ENCODE data around the gene C10orf71.

Gene C10orf71

GRCh38 chr10:49338604-49339003 is 39.6 kb downstream of the C10orf71 start:
- TF ChIP-seq ZNF8 (CRISPR knock-in tag; IDR thresholded peaks at IDR 0.05) = no peak
- ATAC-seq = no peak

GRCh38 chr10:49344840-49345239 is 45.9 kb downstream of the C10orf71 start:
- ATAC-seq = no peak
- no peak for TF ChIP-seq PATZ1 (CRISPR knock-in tag; IDR thresholded peaks at IDR 0.05; ENCODE audit: borderline replicate concordance)
- no peak for TF ChIP-seq TCF4 (CRISPR knock-in tag; IDR thresholded peaks at IDR 0.05; ENCODE audit: borderline replicate concordance)
- no peak for TF ChIP-seq TOX (CRISPR knock-in tag; IDR thresholded peaks at IDR 0.05; ENCODE audit: borderline replicate concordance)
- no peak for TF ChIP-seq SNAI2 (CRISPR knock-in tag; IDR thresholded peaks at IDR 0.05)
- no peak for TF ChIP-seq BACH2 (CRISPR knock-in tag; IDR thresholded peaks at IDR 0.05; ENCODE audit: borderline replicate concordance)
- no peak for TF ChIP-seq ZNF70 (CRISPR knock-in tag; IDR thresholded peaks at IDR 0.05)
- TF ChIP-seq ZFP3 (CRISPR knock-in tag; IDR thresholded peaks at IDR 0.05) = no peak
- no peak for TF ChIP-seq ISL1 (CRISPR knock-in tag; IDR thresholded peaks at IDR 0.05)
- no peak for TF ChIP-seq ESRRG (CRISPR knock-in tag; IDR thresholded peaks at IDR 0.05)
- TF ChIP-seq CSDC2 (CRISPR knock-in tag; IDR thresholded peaks at IDR 0.05) = no peak
- no peak for TF ChIP-seq TSHZ2 (CRISPR knock-in tag; IDR thresholded peaks at IDR 0.05)
- no peak for TF ChIP-seq GLIS3 (CRISPR knock-in tag; IDR thresholded peaks at IDR 0.05)
- TF ChIP-seq PPARA (CRISPR knock-in tag; IDR thresholded peaks at IDR 0.05; ENCODE audit: borderline replicate concordance) = no peak

GRCh38 chr10:49347342-49347741 is 48.4 kb downstream of the C10orf71 start:
- ATAC-seq = no peak
- TF ChIP-seq TSHZ2 (CRISPR knock-in tag; IDR thresholded peaks at IDR 0.05) (no peak), ZFP3 (CRISPR knock-in tag; IDR thresholded peaks at IDR 0.05) (no peak), RARB (CRISPR knock-in tag; IDR thresholded peaks at IDR 0.05) (no peak), CSRNP3 (CRISPR knock-in tag; IDR thresholded peaks at IDR 0.05) (no peak), ZNF565 (CRISPR knock-in tag; conservative IDR thresholded peaks at IDR 0.05; ENCODE audit: low read depth) (no peak), ZFP30 (CRISPR knock-in tag; IDR thresholded peaks at IDR 0.05) (no peak), PPARA (CRISPR knock-in tag; IDR thresholded peaks at IDR 0.05; ENCODE audit: borderline replicate concordance) (no peak), GLIS3 (CRISPR knock-in tag; IDR thresholded peaks at IDR 0.05) (no peak), BACH2 (CRISPR knock-in tag; IDR thresholded peaks at IDR 0.05; ENCODE audit: borderline replicate concordance) (no peak), POU6F1 (CRISPR knock-in tag; IDR thresholded peaks at IDR 0.05; ENCODE audit: borderline replicate concordance, low read depth) (no peak)

Data from SK-N-SH treated with all-trans-retinoic acid at 6 μM for 48 hours (cell line).